ENCODE results near the gene TMPRSS9.

DNA sequence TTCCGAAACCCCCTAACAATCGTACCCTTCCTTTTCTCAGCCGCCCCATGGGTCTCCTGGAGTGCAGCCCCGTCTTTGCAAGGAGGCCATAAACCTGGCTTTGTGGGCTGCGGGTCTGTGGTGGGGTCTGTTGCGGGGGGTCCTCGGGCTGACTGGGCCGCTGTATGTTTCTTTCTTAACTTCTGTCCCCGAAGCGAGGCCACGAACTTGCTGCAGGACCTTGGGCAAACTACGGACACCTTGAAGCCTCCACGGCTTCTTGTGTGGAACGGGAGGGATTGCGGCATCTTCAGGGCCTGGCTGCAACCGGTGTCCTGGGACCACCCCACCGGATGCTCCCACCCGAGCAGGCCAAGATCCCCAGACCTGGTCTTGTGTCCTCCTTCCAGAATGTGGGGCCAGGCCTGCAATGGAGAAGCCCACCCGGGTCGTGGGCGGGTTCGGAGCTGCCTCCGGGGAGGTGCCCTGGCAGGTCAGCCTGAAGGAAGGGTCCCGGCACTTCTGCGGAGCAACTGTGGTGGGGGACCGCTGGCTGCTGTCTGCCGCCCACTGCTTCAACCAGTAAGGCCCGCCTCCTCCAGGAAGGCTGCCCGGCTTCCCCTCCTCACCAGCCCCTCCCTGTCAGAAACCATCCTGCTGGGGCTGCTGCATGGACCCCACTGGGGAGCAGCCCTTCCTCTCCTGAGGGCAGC, 55.4 kb downstream of the TMPRSS9 start:
- TF ChIP-seq SMAD4 (CRISPR knock-in tag; IDR thresholded peaks at IDR 0.05) (no peak), GABPB1 (CRISPR knock-in tag; IDR thresholded peaks at IDR 0.05) (no peak), IRF2 (CRISPR knock-in tag; IDR thresholded peaks at IDR 0.05; ENCODE audit: borderline replicate concordance, low read depth) (no peak), RELA (CRISPR knock-in tag; IDR thresholded peaks at IDR 0.05; ENCODE audit: borderline replicate concordance) (no peak), ELF4 (CRISPR knock-in tag; IDR thresholded peaks at IDR 0.05; ENCODE audit: low read depth) (no peak), FOXK1 (CRISPR knock-in tag; IDR thresholded peaks at IDR 0.05) (no peak)
- TF ChIP-seq, protein P1, sequence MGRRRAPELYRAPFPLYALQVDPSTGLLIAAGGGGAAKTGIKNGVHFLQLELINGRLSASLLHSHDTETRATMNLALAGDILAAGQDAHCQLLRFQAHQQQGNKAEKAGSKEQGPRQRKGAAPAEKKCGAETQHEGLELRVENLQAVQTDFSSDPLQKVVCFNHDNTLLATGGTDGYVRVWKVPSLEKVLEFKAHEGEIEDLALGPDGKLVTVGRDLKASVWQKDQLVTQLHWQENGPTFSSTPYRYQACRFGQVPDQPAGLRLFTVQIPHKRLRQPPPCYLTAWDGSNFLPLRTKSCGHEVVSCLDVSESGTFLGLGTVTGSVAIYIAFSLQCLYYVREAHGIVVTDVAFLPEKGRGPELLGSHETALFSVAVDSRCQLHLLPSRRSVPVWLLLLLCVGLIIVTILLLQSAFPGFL (CRISPR knock-in tag; IDR thresholded peaks at IDR 0.05; ENCODE audit: borderline replicate concordance) = no peak
- TF ChIP-seq, protein P2, sequence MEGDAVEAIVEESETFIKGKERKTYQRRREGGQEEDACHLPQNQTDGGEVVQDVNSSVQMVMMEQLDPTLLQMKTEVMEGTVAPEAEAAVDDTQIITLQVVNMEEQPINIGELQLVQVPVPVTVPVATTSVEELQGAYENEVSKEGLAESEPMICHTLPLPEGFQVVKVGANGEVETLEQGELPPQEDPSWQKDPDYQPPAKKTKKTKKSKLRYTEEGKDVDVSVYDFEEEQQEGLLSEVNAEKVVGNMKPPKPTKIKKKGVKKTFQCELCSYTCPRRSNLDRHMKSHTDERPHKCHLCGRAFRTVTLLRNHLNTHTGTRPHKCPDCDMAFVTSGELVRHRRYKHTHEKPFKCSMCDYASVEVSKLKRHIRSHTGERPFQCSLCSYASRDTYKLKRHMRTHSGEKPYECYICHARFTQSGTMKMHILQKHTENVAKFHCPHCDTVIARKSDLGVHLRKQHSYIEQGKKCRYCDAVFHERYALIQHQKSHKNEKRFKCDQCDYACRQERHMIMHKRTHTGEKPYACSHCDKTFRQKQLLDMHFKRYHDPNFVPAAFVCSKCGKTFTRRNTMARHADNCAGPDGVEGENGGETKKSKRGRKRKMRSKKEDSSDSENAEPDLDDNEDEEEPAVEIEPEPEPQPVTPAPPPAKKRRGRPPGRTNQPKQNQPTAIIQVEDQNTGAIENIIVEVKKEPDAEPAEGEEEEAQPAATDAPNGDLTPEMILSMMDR (IDR thresholded peaks at IDR 0.05) = no peak

All from WTC11 (cell line).